HG03066 (cell line): ENCODE results near the gene UTP20.
A peak's percentile ranks its signal among the peaks of the same experiment; 100 is the strongest.
"Not testable (repeated sequence)": the region's sequence is repeated elsewhere in the genome, so short reads cannot be mapped to it uniquely, and the experiment has no call there.

Experiments
- ATAC-seq: cut with Tn5 transposase; IDR thresholded peaks from one replicate; pipeline ENCODE4 v1.9.1; 2021; ENCODE audit warnings: low read depth; ENCODE audit not compliant: unreplicated experiment

The UTP20 gene

GRCh38 chr12:101325590-101325989 lies 45.7 kb downstream of the UTP20 start:
- no peak for ATAC-seq

DNA sequence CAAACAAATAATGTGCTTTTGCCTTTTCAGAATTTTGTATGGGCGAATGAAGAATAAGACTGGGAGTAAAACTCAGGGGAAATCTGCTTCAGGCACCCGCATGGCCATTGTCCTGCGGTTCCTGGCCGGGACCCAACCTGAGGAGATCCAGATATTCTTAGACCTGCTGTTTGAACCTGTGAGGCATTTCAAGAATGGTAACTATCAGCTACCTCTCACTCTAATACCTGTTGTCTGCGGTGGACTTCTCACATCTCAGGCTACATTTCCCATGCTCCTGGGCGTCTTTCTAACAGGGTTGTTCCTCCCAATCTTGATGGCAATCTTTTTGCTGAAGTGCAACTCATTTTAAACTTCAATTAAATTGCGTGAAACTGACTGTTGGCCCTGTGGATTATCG lies 47.1 kb downstream of the UTP20 start:
- no peak for ATAC-seq

DNA sequence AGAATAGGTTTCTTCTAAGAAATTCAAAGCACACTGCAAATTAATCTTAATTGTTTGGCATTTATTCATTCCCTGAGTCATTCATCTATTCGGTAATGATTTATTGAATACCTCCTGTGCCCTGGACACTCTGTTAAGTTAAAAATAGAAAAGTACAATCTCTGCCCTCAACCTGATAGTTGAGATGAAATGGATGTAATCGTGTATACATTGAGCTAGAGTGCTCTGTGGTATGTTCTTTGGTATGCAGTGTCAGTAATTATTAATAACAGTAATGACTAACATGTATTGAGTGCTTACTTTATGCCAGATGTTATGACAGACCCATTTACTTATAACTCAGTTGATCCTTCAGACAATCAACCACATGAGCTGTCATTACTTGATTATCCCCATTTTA lies 47.6 kb downstream of the UTP20 start:
- no peak for ATAC-seq

- no peak for ATAC-seq
These were observed 49.0 kb downstream of the UTP20 start for GRCh38 chr12:101328917-101329316.

DNA sequence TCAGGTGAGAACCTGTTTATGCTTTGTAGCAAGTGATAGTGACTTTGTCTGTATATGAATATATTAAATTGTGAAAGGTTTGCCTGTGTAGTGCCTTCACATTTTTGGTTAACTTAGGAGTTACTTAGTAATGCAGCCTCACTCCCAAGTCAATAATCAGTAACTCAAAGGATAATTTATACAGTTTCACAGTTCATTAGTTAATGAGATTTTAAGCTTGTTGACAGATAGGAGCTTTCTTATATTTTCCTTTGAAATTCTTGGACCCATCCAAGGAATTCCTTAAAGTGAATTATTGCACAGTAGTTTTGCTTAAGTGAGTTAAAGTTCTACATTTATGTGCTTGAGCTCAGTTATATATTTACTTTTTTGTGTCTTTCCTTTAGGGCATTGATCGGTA lies 50.7 kb downstream of the UTP20 start:
- ATAC-seq: no peak

DNA sequence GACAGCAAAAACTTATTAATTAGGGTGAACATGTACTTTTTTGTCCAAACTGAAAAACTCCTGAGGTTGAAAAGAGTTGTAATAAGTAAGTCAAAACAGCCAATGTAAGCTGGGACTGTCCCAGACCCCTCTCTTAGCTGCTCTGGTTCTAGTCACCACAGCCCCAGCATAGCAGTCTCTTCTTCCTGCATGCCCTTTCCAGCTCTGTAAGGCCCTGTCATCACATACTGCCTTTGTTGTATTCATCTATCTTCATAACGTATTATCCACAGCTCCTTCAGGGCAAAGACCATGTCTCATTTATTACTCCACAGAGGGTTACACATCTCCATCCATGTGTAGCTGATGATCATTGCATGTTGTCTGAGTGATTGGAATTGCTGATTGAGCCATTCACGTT lies 56.5 kb downstream of the UTP20 start:
- no peak for ATAC-seq

GRCh38 chr12:101338087-101338486 lies 58.2 kb downstream of the UTP20 start:
- ATAC-seq: no peak

DNA sequence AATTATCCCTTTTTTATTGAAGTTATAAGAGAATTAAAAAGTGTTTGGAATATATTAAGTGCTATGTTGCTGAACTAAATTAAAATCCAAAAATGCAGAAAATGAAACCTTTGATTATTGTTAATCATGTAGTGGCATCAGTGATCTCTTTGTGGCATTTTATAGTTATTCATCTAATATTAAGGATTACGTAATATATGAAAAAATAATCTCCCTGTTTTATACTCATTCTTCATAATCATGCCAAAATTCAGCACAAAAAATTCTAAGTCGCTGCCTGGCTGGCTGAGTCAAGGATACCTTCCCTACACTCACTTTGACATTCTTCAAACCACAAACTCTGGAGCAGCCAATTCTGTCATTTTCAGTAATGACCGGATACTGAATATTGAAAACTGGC lies 64.0 kb downstream of the UTP20 start:
- ATAC-seq: no peak

- no peak for ATAC-seq
These were observed 71.8 kb downstream of the UTP20 start for GRCh38 chr12:101351682-101352081.

- no peak for ATAC-seq
These were observed 76.9 kb downstream of the UTP20 start for GRCh38 chr12:101356794-101357193.

DNA sequence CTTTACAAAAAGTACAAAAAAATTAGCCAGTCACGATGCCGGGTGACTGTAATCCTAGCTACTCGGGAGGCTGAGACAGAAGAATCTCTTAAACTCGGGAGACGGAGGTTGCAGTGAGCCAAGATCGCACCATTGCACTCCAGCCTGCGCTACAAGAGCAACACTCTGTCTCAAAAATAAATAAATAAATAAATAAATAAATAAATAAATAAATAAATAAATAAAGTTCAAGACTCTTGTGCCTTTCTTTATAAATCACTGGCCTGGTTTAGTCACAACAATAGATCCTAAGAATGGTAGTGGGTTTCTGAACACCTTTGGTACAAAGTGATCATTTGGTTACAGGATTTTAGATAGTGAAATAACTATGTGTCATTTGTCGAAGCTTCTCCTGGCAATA lies 81.5 kb downstream of the UTP20 start:
- no peak for ATAC-seq

DNA sequence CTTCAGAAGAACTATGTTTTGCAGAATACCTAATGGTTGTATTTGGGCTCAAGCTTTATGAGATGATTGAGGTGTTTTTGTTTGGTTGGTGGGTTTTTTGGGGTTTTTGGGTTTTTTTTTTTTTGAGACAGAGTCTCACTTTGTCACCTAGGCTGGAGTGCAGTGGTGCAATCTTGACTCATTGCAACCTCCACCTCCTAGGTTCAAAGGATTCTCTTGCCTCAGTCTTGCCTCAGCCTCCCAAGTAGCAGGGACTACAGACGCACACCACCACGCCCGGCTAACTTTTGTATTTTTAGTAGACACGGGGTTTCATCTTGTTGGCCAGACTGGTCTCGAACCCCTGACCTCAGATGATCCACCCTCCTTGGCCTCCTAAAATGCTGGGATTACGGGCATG lies 88.1 kb downstream of the UTP20 start:
- no peak for ATAC-seq

DNA sequence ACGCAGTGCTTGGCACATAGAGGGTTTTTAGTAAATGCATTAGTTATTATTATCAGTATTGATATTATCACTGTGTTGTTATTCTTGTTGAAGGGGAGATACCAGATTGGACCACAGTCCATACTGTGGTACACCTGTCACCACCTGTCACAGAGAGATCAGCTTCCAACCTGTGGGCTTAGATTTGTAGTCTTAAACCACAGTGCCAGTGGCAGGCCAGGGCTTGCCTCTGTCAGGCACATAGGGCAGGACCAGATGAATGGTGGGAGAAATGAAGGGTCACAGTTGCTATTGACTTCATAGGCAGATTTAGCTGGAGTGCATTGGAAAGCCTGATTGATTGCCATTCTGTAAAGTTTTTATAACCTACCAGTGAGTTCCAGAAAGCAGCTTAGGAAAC lies 92.5 kb downstream of the UTP20 start:
- no peak for ATAC-seq

DNA sequence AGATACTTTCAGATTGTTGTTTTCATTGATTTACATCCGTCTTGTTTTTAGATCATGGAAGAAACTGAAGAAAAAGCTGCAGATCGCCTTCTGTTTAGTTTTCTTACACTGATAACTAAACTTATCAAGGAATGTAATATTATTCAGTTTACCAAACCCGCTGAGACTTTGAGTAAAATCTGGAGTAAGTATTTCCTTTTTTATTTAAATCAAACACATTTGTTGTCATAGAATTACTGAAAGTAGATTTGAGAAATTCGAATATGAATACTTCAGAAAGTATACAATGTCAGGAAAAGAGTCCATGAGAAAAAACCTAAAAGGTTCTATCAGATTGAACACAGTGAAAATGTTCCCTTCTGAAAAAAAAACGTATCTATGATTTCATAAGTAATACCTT lies 95.7 kb downstream of the UTP20 start:
- ATAC-seq: no peak

DNA sequence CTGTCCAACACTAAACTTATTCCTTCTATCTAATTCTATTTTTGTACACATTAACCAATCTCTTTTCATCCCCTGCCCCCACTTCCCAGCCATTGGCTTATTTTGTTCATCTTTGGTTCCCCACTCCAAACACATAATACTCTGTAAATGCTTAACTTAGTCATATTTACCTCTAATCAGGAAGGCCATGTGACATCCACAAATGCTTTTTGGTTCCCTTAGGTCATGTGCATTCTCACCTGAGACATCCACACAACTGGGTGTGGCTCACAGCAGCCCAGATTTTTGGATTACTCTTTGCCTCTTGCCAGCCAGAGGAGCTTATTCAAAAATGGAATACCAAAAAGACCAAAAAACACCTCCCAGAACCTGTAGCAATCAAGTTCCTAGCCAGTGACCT lies 99.2 kb downstream of the UTP20 start:
- ATAC-seq: no peak

DNA sequence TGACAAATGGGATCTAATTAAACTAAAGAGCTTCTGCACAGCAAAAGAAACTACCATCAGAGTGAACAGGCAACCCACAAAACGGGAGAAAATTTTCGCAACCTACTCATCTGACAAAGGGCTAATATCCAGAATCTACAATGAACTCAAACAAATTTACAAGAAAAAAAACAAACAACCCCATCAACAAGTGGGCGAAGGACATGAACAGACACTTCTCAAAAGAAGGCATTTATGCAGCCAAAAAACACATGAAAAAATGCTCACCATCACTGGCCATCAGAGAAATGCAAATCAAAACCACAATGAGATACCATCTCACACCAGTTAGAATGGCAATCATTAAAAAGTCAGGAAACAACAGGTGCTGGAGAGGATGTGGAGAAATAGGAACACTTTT lies 111.3 kb downstream of the UTP20 start:
- not testable (repeated sequence) for ATAC-seq

DNA sequence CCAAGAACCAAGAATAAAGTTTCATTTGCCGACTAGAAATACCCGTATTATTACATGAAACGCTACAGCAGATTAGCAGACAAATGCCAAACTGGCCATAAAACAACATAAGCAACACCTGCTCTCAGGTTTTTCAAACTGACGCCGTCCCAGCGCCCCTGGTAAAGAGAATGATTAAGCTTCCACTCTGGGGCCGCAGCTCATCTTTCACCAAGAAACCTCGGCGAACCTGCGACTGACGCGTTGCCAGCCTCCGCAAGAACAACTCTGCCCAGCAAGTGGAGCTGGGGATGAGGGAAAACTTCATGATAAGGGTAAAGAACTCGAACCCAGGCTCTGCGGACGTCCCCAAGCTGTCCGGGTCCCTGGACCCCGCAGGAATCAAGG lies 127.1 kb downstream of the UTP20 start:
- ATAC-seq: peak; percentile 14

- ATAC-seq: peak; percentile 81
These were observed 127.8 kb downstream of the UTP20 start, which contains the start of gene ARL1 for GRCh38 chr12:101407436-101408345. Gene ARL1, minus strand, starts transcription at chr12:101407772. Its CDS starts 127 bp downstream, at chr12:101407645.

DNA sequence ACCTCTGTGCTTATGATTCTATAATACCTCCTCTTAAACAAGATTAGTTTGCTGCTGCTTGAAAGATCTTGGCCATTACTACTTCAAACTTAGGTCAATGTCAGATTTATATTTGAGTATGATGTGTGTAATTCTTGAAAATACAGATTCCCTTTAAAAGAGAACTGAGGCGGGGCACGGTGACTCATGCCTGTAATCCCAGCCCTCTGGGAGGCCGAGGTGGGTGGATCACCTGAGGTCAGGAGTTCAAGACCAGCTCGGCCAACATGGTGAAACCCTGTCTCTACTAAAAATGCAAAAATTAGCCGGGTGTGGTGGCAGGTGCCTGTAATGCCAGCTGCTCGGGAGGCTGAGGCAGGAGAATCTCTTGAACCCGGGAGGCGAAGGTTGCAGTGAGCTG lies 130.3 kb downstream of the UTP20 start:
- ATAC-seq: not testable (repeated sequence)

DNA sequence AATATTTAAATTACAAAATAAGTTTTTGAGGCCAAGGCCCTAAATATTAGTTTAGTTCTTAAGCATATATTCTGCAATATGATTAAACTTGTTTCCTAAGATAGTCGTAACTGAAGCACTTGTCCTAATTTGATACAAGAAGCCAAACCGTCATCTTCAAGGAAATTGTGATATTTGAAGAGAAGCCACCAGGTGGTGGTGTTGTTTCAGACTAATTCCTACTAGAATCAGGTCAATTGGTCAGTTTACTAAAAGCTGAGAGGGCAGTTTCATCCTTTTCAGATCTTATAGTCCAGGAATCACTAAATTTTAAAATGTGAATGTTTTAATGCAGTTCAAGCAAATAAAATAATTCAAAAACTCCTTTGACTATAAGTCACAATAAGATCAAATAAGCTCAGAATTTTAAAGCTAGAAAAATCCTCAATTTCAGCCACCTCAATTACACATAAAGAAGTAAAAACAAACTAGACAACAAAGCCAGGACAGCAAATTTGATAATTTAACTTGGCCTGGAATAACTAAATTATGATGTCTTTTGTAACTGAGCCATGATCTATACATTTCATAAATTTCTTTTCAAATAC lies 134.7 kb downstream of the UTP20 start:
- ATAC-seq: peak; percentile 76

DNA sequence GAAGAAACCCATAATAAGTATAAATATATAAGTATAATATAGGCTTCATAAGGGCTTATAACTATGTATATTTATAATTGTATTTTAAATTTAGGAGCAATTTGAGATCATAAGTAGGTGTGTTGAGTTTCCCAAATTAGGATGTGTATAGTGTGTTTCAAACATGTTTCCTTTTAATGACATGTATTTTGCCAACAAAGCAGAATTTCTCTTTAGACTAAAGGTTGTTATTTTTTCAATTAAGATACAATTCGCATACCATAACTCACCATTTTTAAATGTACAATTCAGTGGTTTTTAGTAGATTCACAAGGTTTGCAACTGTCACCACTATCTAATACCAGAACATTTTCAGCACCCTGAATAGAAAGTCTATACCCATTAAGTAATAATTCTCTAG lies 135.3 kb downstream of the UTP20 start:
- no peak for ATAC-seq

GRCh38 chr12:101422066-101422465 lies 142.2 kb downstream of the UTP20 start:
- not testable (repeated sequence) for ATAC-seq
